Measurements from ENCODE around the gene TMCO4.
"Not testable (repeated sequence)": the region's sequence is repeated elsewhere in the genome, so short reads cannot be mapped to it uniquely, and the experiment has no call there.

Gene TMCO4

DNA sequence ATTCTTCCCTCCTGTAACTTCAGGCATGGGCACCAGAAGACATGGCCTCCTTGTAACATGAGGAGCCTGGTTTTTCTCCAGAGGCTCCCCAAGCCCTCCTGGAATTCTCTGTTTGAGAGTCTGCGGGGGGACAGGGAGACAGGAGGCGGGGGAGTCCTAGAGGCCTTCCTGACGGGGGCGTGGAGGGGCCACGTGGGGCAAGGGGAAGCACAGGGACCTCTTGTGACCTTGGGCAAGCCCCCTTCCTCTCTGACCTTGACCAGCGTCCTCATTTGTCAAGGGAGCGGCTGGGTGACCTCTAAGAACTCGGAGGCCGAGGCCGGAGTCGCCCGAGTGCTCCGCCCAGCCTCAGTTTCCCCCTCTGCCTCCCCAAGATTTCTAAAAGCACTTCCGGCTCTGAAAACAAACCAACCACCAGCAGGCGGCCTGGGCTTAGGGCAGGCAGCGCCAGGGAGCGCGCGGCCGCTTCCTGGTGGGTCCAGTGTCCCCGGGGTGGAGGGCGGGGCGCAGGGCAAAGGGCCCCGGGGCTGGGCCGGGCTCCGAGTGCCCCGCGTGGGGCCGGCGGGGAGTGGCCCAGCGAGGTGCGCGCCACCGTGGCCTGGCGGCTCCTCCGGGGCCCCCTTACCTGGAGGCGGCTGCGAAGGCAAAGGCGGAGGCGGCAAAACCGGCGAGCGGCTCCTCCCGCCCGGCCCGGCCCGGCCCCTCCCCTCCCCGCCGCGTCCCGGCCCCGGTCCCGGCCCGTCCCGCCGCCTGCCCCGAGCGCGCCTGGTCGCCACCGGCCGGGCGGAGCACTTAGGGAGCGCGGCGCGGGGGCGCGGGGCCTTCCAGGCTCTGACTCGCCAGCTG is at the start of gene TMCO4:
TMCO4 (minus strand) TSS at position 687 of the 846 bp plus-strand sequence. CDS start 19,158 bp downstream, outside the sequence.
- peak within 1 kb of the TSS; percentile 92 for H3K4me2 ChIP-seq
- H2AFZ ChIP-seq (ENCODE audit: low read depth), result peak within 1 kb of the TSS; percentile 95
- H3K4me1 ChIP-seq (ENCODE audit: low read depth, poor library complexity, severe bottlenecking), result peaks cover 17% of the 10 kb centered on the region
- H3K79me2 ChIP-seq (ENCODE audit: insufficient read depth, low read depth), result no peaks in the 10 kb centered on the region
- H4K20me1 ChIP-seq (ENCODE audit: insufficient read depth), result no peaks in the 10 kb centered on the region
- H3K4me3 ChIP-seq (IDR thresholded peaks at IDR 0.05; ENCODE audit: insufficient read depth, low read depth, low read length), result peak within 1 kb of the TSS; percentile 3
- H3K27ac ChIP-seq, result peak within 1 kb of the TSS; percentile 72
- H3K27me3 ChIP-seq (ENCODE audit: insufficient read depth, low read depth), result no peaks in the 10 kb centered on the region
- 0 out of 2 replicates have a peak, but pooled peaks have one; percentile 37 for TF ChIP-seq CTCF (conservative IDR thresholded peaks at IDR 0.05; ENCODE audit: low read depth, low read length)
- H3K36me3 ChIP-seq (ENCODE audit: insufficient read depth), result no peaks in the 10 kb centered on the region
- H3K9ac ChIP-seq, result peak within 1 kb of the TSS; percentile 94

- not testable (repeated sequence) for H3K36me3 ChIP-seq (ENCODE audit: insufficient read depth); H3K79me2 ChIP-seq (ENCODE audit: insufficient read depth, low read depth); H3K27ac ChIP-seq; H3K4me3 ChIP-seq (IDR thresholded peaks at IDR 0.05; ENCODE audit: insufficient read depth, low read depth, low read length); H3K9ac ChIP-seq; H3K27me3 ChIP-seq (ENCODE audit: insufficient read depth, low read depth); H4K20me1 ChIP-seq (ENCODE audit: insufficient read depth); H3K4me1 ChIP-seq (ENCODE audit: low read depth, poor library complexity, severe bottlenecking); H2AFZ ChIP-seq (ENCODE audit: low read depth); H3K4me2 ChIP-seq
These were observed 49.6 kb upstream of the TMCO4 start for GRCh38 chr1:19849307-19849706.

GRCh38 chr1:19847334-19847733 is 47.6 kb upstream of the TMCO4 start:
- H3K36me3 ChIP-seq (ENCODE audit: insufficient read depth); H3K79me2 ChIP-seq (ENCODE audit: insufficient read depth, low read depth); H3K9ac ChIP-seq; H3K4me2 ChIP-seq; H3K27me3 ChIP-seq (ENCODE audit: insufficient read depth, low read depth); H3K27ac ChIP-seq; H3K4me1 ChIP-seq (ENCODE audit: low read depth, poor library complexity, severe bottlenecking); H4K20me1 ChIP-seq (ENCODE audit: insufficient read depth); H3K4me3 ChIP-seq (IDR thresholded peaks at IDR 0.05; ENCODE audit: insufficient read depth, low read depth, low read length); H2AFZ ChIP-seq (ENCODE audit: low read depth): not testable (repeated sequence)

DNA sequence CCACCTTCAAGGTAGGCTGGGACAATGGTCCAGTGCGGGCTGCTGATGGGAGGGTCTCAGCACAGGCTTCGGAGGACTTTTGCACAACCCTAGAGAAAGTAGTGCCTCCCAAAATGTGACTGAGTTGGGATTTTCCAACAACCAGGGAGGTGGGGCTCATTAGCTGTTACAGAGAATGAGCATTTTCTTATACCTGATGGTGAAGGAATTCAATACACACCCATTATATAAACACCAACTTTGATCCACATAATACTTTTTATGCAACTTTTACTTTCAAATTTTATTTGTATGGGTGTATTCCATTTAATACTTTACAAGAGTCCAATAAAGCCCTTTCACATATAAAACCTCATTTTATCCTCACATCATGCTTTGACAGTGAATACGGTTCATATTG is 46.6 kb upstream of the TMCO4 start:
- Histone ChIP-seq H4K20me1 (ENCODE audit: insufficient read depth) (no peaks in the 10 kb centered on the region), H3K9ac (no peak overlapping the region), H3K79me2 (ENCODE audit: insufficient read depth, low read depth) (no peaks in the 10 kb centered on the region), H3K27ac (no peak overlapping the region), H3K36me3 (ENCODE audit: insufficient read depth) (no peaks in the 10 kb centered on the region), H3K4me3 (IDR thresholded peaks at IDR 0.05; ENCODE audit: insufficient read depth, low read depth, low read length) (no peak overlapping the region), H3K4me1 (ENCODE audit: low read depth, poor library complexity, severe bottlenecking) (no peaks in the 10 kb centered on the region), H3K4me2 (no peak overlapping the region), H2AFZ (ENCODE audit: low read depth) (no peak overlapping the region), H3K27me3 (ENCODE audit: insufficient read depth, low read depth) (no peaks in the 10 kb centered on the region)
- TF ChIP-seq CTCF (conservative IDR thresholded peaks at IDR 0.05; ENCODE audit: low read depth, low read length), result no peak

DNA sequence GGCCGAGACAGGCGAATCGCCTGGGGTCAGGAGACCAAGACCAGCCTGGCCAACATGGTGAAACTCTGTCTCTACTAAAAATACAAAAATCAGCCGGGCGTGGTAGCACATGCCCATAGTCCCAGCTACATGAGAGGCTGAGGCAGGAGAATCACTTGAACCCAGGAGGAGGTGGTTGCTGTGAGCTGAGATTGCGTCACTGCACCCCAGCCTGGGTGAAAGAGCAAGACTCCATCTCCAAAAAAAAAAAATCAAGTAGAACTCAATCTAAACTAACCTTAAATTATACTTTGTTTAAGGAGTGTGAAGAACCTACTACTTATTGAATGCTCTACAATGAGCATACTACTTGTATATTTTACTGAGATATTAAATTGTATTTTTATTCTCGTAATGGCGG is 45.8 kb upstream of the TMCO4 start:
- Histone ChIP-seq H3K4me3 (IDR thresholded peaks at IDR 0.05; ENCODE audit: insufficient read depth, low read depth, low read length) (no peak overlapping the region), H3K9ac (no peak overlapping the region), H3K27me3 (ENCODE audit: insufficient read depth, low read depth) (no peaks in the 10 kb centered on the region), H3K4me2 (no peak overlapping the region), H3K79me2 (ENCODE audit: insufficient read depth, low read depth) (no peaks in the 10 kb centered on the region), H3K36me3 (ENCODE audit: insufficient read depth) (no peaks in the 10 kb centered on the region), H2AFZ (ENCODE audit: low read depth) (no peak overlapping the region), H4K20me1 (ENCODE audit: insufficient read depth) (no peaks in the 10 kb centered on the region), H3K4me1 (ENCODE audit: low read depth, poor library complexity, severe bottlenecking) (no peaks in the 10 kb centered on the region), H3K27ac (no peak overlapping the region)
- TF ChIP-seq CTCF (conservative IDR thresholded peaks at IDR 0.05; ENCODE audit: low read depth, low read length), result no peak
